Left lung (tissue), 10 donors: ENCODE data around the gene CD96. TPM values are rescaled to one million over a fixed set of nuclear protein-coding genes. Genes with fewer than 3 reads are reported as not detected.

ENCODE experiments used
- ATAC-seq: fragments of 200-7000 bp; cut with Tn5 transposase; one replicate; pipeline ENCODE4 v1.9.1; 2020; ENCODE audit warnings: moderate library complexity
- DNase-seq, 4 donors: peaks; one replicate each; pipeline ENCODE4 v3.0.0-alpha.2; 2013 to 2020
- H3K27ac ChIP-seq, 2 donors: fragments of 200-600 bp; sonication (generic) in 1 of 2; one replicate each; pipeline versions ENCODE4 v1.5.0 to v1.8.0; 2020 to 2021
- H3K27me3 ChIP-seq, 2 donors: fragments of 200-600 bp; sonication (generic) in 1 of 2; one replicate each; pipeline versions ENCODE4 v1.5.0 to v1.8.0; 2020 to 2021
- H3K36me3 ChIP-seq, 2 donors: fragments of 200-600 bp; sonication (generic) in 1 of 2; one replicate each; pipeline versions ENCODE4 v1.5.0 to v1.8.0; 2020 to 2021
- H3K4me1 ChIP-seq, 2 donors: fragments of 200-600 bp; one replicate each; pipeline ENCODE4 v1.8.0; 2021
- H3K4me3 ChIP-seq, 2 donors: fragments of 200-600 bp; sonication (generic) in 1 of 2; one replicate each; pipeline versions ENCODE4 v1.5.0 to v1.8.0; 2020 to 2021; ENCODE audit warnings: mild to moderate bottlenecking in 1 of 2
- H3K9me3 ChIP-seq, 2 donors: fragments of 200-600 bp; sonication (generic) in 1 of 2; one replicate each; pipeline versions ENCODE4 v1.5.0 to v1.8.0; 2020 to 2021
- intact Hi-C, 2 donors: fragments of 100-400 bp; cut with DNase I; formaldehyde crosslinking; loops; one replicate each; pipeline versions ENCODE4 v1.11.2 to v1.14.2; 2022
- polyA plus RNA-seq, 6 donors: library from polyadenylated mRNA; unstranded; fragments of 120-200 nt; gene quantifications; one replicate each; pipeline ENCODE4 v1.2.1, GENCODE V29; 2013; ENCODE audit not compliant: insufficient read length in 6 of 6
- total RNA-seq, 2 donors: library from RNA; stranded (reverse); fragmentation: NEBNext Ultra II Directional; extraction: Animal tissue kit (Norgen Biotek cat#: 25700); gene quantifications; one replicate each; pipeline ENCODE4 v1.2.1, GENCODE V29; 2021
- TF ChIP-seq, protein P1 (sequence below), 2 donors: fragments of 200-600 bp; sonication (generic) in 1 of 2; IDR thresholded peaks; one replicate each; pipeline versions ENCODE4 v1.5.0 to v1.8.0; 2021; ENCODE audit warnings: antibody characterized with exemption in 2 of 2
- donor health status: DM: no; HTN: yes; CAD: no.
- donor health status: DM: no; HTN: no; CAD: no.

Gene CD96
- total and polyA plus RNA-seq, 8 donors = 0.53 to 5.3 (median 1.0) TPM

DNA sequence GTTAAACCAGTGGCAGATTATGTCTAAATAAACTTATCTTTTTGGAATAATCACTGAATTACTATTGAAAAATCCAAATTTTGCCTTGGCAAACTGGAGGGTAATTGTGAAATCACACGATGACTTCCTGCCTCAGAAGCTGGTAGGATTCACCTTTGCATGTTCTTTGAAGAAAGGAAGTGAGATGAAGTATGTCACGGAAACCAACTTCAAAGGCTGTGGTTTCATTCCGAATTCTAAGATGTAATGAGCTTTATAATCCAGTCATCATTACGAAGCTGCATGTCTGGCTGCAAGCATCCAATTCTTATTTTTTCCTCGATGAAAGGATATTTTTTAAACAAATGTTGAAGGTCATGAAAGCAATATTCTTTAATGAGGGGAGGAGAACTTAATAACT, 68.2 kb downstream of the CD96 start:
- Histone ChIP-seq H3K9me3 (no peaks in the 10 kb centered on the region), H3K4me1 (no peaks in the 10 kb centered on the region), H3K4me3 (no peak overlapping the region), H3K27ac (no peak overlapping the region), H3K27me3 (no peaks in the 10 kb centered on the region), H3K36me3 (no peaks in the 10 kb centered on the region)
- DNase-seq (no peak), ATAC-seq (no peak)
- intact Hi-C loops = no loop called here
- TF ChIP-seq, protein P1, sequence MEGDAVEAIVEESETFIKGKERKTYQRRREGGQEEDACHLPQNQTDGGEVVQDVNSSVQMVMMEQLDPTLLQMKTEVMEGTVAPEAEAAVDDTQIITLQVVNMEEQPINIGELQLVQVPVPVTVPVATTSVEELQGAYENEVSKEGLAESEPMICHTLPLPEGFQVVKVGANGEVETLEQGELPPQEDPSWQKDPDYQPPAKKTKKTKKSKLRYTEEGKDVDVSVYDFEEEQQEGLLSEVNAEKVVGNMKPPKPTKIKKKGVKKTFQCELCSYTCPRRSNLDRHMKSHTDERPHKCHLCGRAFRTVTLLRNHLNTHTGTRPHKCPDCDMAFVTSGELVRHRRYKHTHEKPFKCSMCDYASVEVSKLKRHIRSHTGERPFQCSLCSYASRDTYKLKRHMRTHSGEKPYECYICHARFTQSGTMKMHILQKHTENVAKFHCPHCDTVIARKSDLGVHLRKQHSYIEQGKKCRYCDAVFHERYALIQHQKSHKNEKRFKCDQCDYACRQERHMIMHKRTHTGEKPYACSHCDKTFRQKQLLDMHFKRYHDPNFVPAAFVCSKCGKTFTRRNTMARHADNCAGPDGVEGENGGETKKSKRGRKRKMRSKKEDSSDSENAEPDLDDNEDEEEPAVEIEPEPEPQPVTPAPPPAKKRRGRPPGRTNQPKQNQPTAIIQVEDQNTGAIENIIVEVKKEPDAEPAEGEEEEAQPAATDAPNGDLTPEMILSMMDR (IDR thresholded peaks at IDR 0.05) = no peak

DNA sequence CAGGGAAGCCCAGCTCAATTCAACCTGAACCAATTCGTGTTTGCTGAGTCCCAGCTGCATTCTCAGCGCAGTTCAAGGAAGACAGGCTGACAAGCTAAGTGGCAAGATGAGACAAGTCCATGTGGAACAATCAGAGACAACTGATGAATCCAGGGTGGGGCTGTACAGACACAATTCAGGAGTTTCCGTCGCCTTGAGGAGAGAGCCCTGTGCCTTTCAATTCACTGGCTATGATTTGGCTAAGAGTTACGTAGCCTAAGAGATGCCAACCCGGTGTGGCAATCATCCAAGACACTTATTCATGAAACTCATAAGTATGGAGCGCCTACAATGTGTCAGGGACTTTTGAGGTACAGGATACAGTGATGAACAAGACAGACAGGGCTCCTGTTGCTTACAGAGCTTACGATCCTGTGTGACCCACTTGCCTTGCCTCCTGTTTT, 68.6 kb downstream of the CD96 start:
- Histone ChIP-seq H3K27ac (no peak overlapping the region), H3K27me3 (no peaks in the 10 kb centered on the region), H3K36me3 (no peaks in the 10 kb centered on the region), H3K4me1 (no peaks in the 10 kb centered on the region), H3K9me3 (no peaks in the 10 kb centered on the region), H3K4me3 (no peak overlapping the region)
- DNase-seq (no peak), ATAC-seq (no peak)
- intact Hi-C loops = no loop called here
- TF ChIP-seq, protein P1 (IDR thresholded peaks at IDR 0.05) = no peak

DNA sequence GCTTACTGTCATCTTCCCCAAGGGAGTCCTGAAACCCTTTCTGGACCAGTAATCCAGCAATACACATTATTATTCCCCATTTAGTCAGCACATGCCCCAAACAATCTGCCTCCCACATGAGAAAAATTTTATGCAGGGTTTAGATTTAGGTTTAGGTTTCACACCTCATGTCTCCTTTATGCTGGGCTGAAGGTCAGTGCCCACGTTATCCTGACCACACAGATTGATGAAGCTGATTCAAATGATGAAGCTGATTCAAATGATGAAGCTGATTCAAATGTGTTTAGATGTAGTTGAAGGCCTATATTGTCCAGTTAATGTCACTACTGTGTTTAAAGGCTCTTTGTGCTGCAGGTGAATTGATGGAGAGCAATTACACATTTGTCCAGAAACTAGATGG, 71.3 kb downstream of the CD96 start:
- Histone ChIP-seq H3K36me3 (no peaks in the 10 kb centered on the region), H3K27ac (no peak overlapping the region), H3K27me3 (no peaks in the 10 kb centered on the region), H3K4me3 (no peak overlapping the region), H3K9me3 (peaks cover 0 to 7% of the 10 kb centered on the region in 2 donors), H3K4me1 (no peaks in the 10 kb centered on the region)
- TF ChIP-seq, protein P1 (IDR thresholded peaks at IDR 0.05) = no peak
- intact Hi-C loops = no loop called here
- DNase-seq = no peak
- ATAC-seq = no peak

DNA sequence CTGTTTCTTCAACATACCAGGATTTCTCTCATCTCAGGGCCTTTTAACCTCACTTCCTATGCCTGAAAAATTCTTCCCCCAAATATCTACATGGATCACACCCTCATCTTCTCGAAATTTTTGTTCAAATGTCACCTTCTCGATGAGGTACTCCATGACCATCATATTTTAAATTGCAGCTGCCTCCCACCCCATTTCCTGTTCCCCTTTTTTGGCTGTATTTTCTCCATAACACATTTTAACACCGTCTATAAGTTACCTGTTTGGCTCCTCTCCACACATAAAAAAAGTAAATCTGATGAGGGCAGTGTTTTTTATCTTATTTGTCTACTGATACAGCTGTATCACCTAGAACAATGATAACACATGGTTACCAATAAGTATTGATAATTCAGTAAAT, 73.9 kb downstream of the CD96 start:
- DNase-seq = no peak
- H3K4me1 ChIP-seq = no peaks in the 10 kb centered on the region
- peaks cover 0 to 7% of the 10 kb centered on the region in 2 donors for H3K9me3 ChIP-seq
- H3K4me3 ChIP-seq = no peak overlapping the region
- intact Hi-C loops = no loop called here
- ATAC-seq = no peak
- H3K36me3 ChIP-seq = no peaks in the 10 kb centered on the region
- H3K27me3 ChIP-seq = no peaks in the 10 kb centered on the region
- no peak overlapping the region for H3K27ac ChIP-seq
- TF ChIP-seq, protein P1 (IDR thresholded peaks at IDR 0.05) = no peak

DNA sequence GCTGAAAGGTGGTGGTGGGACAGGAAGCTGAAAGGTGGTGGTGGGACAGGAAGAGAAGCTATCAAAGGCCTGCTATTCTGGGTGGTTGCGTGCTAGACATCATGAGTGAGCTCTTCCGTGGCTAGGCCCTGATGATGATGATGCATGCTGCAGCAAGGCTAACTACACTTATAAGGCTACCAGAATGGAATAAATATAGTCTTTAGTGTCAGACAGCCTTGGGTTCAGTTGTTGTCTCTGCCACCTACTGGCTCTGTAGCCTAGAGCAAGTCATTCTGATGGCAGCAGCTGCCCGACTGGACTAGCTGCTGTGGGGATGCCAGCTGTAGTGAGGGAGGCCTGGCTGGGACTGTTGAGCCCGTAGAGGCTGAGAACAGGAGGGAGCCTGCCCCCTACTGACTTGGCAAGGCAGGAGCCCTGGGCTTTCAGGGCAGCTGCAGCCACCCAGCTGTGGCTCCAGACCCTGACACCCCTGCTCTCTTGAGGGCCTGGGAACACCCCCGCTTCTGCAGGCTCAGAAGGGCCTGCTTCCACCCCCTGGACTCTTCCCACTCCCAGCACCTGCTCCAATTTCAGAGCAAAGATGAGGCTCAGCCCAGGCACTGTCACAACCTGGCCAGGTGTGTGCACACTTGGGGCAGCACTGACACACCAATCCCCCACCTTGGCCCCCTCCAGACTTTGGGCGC, 74.6 kb downstream of the CD96 start:
- no peaks in the 10 kb centered on the region for H3K27me3 ChIP-seq
- TF ChIP-seq, protein P1 (IDR thresholded peaks at IDR 0.05) = peak; percentile 13 to 29
- no peaks in the 10 kb centered on the region for H3K4me1 ChIP-seq
- H3K27ac ChIP-seq = no peak overlapping the region
- peak; percentile 90 for ATAC-seq
- H3K36me3 ChIP-seq = no peaks in the 10 kb centered on the region
- DNase-seq = peak in 2 of 4 donors; percentile 49 to 68
- intact Hi-C loops = no loop called here
- no peak overlapping the region for H3K4me3 ChIP-seq
- H3K9me3 ChIP-seq = peaks cover 0 to 7% of the 10 kb centered on the region in 2 donors
